Measurements from ENCODE around the gene TMEM116.
A peak's percentile ranks its signal among the peaks of the same experiment; 100 is the strongest.
"Not testable (repeated sequence)": the region's sequence is repeated elsewhere in the genome, so short reads cannot be mapped to it uniquely, and the experiment has no call there.

The TMEM116 gene

GRCh38 chr12:112013601-112014402, 837 bp upstream of the TMEM116 start:
- Histone ChIP-seq H3K9me2 (replicated peaks; ENCODE audit: control insufficient read depth, low read length) (no peaks in the 10 kb centered on the region), H3K27me3 (ENCODE audit: control insufficient read depth, low read length) (no peaks in the 10 kb centered on the region), H3K9me3 (ENCODE audit: control insufficient read depth, insufficient read depth, low read length) (no peaks in the 10 kb centered on the region), H3K36me3 (ENCODE audit: control insufficient read depth, low read length) (peaks cover 65% of the 10 kb centered on the region), H3K4me3 (ENCODE audit: low read length) (peak overlapping the region; percentile 90), H3K79me2 (ENCODE audit: control insufficient read depth, low read length) (peaks cover 85% of the 10 kb centered on the region), H3K4me2 (ENCODE audit: low read length) (peak overlapping the region; percentile 92), H3F3A (ENCODE audit: control insufficient read depth, insufficient read depth) (peaks cover 16% of the 10 kb centered on the region; the same call in 1 of the 2 replicates), H4K20me1 (ENCODE audit: control insufficient read depth, insufficient read depth, low read depth, low read length) (peaks cover 33% of the 10 kb centered on the region), H3K4me1 (ENCODE audit: control insufficient read depth, low read length) (peaks cover 51% of the 10 kb centered on the region), H3K27ac (ENCODE audit: low read depth, low read length) (peak overlapping the region; percentile 95)
- no peak for TF ChIP-seq CTCF (IDR thresholded peaks at IDR 0.05; ENCODE audit: low read depth, low read length, poor library complexity, severe bottlenecking)
- TF ChIP-seq EZH2phosphoT487 (IDR thresholded peaks at IDR 0.05; ENCODE audit: borderline replicate concordance, low read length) = no peak

- Histone ChIP-seq H3K4me3 (ENCODE audit: low read length) (peak overlapping the region; percentile 94), H3K4me1 (ENCODE audit: control insufficient read depth, low read length) (peaks cover 63% of the 10 kb centered on the region), H3F3A (ENCODE audit: control insufficient read depth, insufficient read depth) (peaks cover 16% of the 10 kb centered on the region; the same call in 1 of the 2 replicates), H4K20me1 (ENCODE audit: control insufficient read depth, insufficient read depth, low read depth, low read length) (peaks cover 22% of the 10 kb centered on the region), H3K4me2 (ENCODE audit: low read length) (peak overlapping the region; percentile 93), H3K9me3 (ENCODE audit: control insufficient read depth, insufficient read depth, low read length) (no peaks in the 10 kb centered on the region), H3K36me3 (ENCODE audit: control insufficient read depth, low read length) (peaks cover 48% of the 10 kb centered on the region), H3K9me2 (replicated peaks; ENCODE audit: control insufficient read depth, low read length) (no peaks in the 10 kb centered on the region), H3K27me3 (ENCODE audit: control insufficient read depth, low read length) (no peaks in the 10 kb centered on the region), H3K79me2 (ENCODE audit: control insufficient read depth, low read length) (peaks cover 64% of the 10 kb centered on the region), H3K27ac (ENCODE audit: low read depth, low read length) (peak overlapping the region; percentile 89)
- TF ChIP-seq EZH2phosphoT487 (IDR thresholded peaks at IDR 0.05; ENCODE audit: borderline replicate concordance, low read length) (no peak), CTCF (IDR thresholded peaks at IDR 0.05; ENCODE audit: low read depth, low read length, poor library complexity, severe bottlenecking) (no peak)
These were observed 1.3 kb downstream of the TMEM116 start for GRCh38 chr12:112011685-112012084.

DNA sequence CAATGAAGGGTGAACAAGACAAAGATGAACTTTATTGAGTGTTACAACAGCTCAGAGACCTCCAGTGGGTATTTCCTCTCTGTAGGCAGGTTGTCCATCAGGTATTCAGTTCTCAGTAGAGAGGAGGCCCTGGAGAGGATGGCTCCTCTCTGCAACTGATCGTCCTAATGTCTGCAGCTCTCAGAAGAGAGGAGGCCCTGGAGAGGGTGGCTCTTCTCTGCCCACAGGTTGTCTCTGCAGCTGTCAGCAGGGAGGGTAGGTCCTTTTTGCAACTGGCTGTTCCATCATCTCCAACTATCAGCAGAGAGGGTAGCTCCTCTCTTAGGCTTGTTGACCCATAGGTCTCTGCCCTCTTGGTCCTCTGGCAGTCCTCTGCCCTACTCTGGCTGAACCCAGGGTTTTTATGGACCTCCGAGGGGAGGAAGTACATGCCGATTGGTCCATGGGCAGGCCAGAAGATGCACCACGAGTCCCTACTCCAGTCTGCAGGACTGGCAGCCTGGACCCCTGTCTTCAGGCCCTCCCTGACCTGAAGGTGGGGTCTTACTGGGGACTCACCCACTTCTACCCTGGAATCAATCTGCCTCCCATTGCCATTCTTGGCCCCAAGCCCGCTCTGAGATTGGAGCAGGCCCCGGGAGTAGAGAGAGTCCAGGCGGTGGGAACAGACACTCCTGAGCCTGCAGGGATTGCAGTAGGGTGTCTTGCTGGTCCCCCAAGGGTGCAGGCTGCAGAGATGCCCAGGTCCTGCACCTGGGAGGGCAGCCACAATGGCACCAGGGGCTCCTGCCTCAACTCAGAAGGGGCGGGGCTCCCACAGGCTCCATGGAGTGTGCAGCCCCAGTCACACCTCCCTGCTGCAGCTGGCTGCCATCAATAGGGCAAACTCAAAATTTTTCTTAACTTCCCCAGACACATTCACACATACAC, 2.3 kb downstream of the TMEM116 start:
- TF ChIP-seq EZH2phosphoT487 (IDR thresholded peaks at IDR 0.05; ENCODE audit: borderline replicate concordance, low read length) = no peak
- TF ChIP-seq CTCF (IDR thresholded peaks at IDR 0.05; ENCODE audit: low read depth, low read length, poor library complexity, severe bottlenecking) = no peak
- Histone ChIP-seq H3K4me1 (ENCODE audit: control insufficient read depth, low read length) (peaks cover 53% of the 10 kb centered on the region), H3K4me3 (ENCODE audit: low read length) (peak overlapping the region; percentile 94), H3K27me3 (ENCODE audit: control insufficient read depth, low read length) (no peaks in the 10 kb centered on the region), H3K79me2 (ENCODE audit: control insufficient read depth, low read length) (peaks cover 54% of the 10 kb centered on the region), H3K9me2 (replicated peaks; ENCODE audit: control insufficient read depth, low read length) (no peaks in the 10 kb centered on the region), H3K36me3 (ENCODE audit: control insufficient read depth, low read length) (peaks cover 38% of the 10 kb centered on the region), H3K9me3 (ENCODE audit: control insufficient read depth, insufficient read depth, low read length) (no peaks in the 10 kb centered on the region), H3K27ac (ENCODE audit: low read depth, low read length) (no peak overlapping the region), H3F3A (ENCODE audit: control insufficient read depth, insufficient read depth) (peaks cover 16% of the 10 kb centered on the region), H3K4me2 (ENCODE audit: low read length) (peak overlapping the region; percentile 93), H4K20me1 (ENCODE audit: control insufficient read depth, insufficient read depth, low read depth, low read length) (peaks cover 14% of the 10 kb centered on the region)

- H3K79me2 ChIP-seq (ENCODE audit: control insufficient read depth, low read length) = peaks cover 43% of the 10 kb centered on the region
- H3K9me2 ChIP-seq (replicated peaks; ENCODE audit: control insufficient read depth, low read length); H4K20me1 ChIP-seq (ENCODE audit: control insufficient read depth, insufficient read depth, low read depth, low read length); H3K9me3 ChIP-seq (ENCODE audit: control insufficient read depth, insufficient read depth, low read length); H3K27me3 ChIP-seq (ENCODE audit: control insufficient read depth, low read length); H3K27ac ChIP-seq (ENCODE audit: low read depth, low read length); H3K4me3 ChIP-seq (ENCODE audit: low read length); H3K4me2 ChIP-seq (ENCODE audit: low read length): not testable (repeated sequence)
- peaks cover 43% of the 10 kb centered on the region for H3K4me1 ChIP-seq (ENCODE audit: control insufficient read depth, low read length)
- peaks cover 25% of the 10 kb centered on the region for H3F3A ChIP-seq (ENCODE audit: control insufficient read depth, insufficient read depth)
- H3K36me3 ChIP-seq (ENCODE audit: control insufficient read depth, low read length) = peaks cover 32% of the 10 kb centered on the region
These were observed 3.4 kb downstream of the TMEM116 start for GRCh38 chr12:112009596-112009995.

Measured in DOHH2 (cell line).